Tibial nerve (tissue), 3 donors: Measurements from ENCODE around the gene NPFFR1.

Experiments used
- POLR2A ChIP-seq, 2 donors: fragments of 450-650 bp; IDR thresholded peaks; one replicate each; pipeline ENCODE4 v1.6.1; 2017; ENCODE audit warnings: antibody characterized with exemption in 2 of 2, mild to moderate bottlenecking in 2 of 2, moderate library complexity in 2 of 2
- TF ChIP-seq, protein P1 (sequence below), 5 experiments: fragments of 200-600 bp in 3 of 5; fragments of 450-650 bp in 2 of 5; sonication (generic) in 3 of 5; IDR thresholded peaks; one replicate each; pipeline ENCODE4 v1.5.1; 2016 to 2019; ENCODE audit warnings: antibody characterized with exemption in 5 of 5, mild to moderate bottlenecking in 3 of 5, moderate library complexity in 2 of 5

DNA sequence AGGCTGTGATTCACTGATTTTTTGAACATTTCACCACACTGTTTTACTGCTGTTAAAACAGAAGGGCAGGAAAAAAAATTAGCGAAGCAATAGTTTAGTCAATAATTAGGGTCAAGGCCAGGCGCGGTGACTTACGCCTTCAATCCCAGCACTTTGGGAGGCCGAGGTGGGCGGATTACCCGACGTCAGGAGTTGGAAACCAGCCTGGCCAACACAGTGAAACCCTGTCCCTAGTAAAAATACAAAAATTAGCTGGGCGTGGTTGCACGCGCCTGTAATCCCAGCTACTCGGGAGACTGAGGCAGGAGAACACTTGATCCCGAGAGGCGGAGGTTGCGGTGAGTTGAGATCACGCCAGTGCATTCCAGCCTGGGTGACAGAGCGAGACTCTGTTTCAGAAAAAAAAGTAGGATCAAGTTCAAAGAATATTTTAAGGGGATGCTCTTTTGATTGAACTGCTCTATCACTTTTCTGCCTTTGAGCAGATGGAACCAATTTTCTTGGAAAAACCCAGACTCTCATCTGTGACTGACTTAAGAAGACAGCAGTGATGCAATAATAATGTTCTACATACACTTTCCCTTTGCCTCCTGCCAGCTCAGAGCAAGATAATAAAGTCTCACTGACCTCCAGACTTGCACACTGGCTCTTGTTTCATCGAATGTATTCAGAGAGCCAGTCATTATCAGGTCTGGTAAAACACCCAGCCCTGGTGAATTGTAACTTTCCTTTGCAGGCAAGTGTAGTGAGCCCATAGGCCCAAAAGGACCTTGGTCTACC is 48.9 kb downstream of the NPFFR1 start:
- TF ChIP-seq, protein P1, sequence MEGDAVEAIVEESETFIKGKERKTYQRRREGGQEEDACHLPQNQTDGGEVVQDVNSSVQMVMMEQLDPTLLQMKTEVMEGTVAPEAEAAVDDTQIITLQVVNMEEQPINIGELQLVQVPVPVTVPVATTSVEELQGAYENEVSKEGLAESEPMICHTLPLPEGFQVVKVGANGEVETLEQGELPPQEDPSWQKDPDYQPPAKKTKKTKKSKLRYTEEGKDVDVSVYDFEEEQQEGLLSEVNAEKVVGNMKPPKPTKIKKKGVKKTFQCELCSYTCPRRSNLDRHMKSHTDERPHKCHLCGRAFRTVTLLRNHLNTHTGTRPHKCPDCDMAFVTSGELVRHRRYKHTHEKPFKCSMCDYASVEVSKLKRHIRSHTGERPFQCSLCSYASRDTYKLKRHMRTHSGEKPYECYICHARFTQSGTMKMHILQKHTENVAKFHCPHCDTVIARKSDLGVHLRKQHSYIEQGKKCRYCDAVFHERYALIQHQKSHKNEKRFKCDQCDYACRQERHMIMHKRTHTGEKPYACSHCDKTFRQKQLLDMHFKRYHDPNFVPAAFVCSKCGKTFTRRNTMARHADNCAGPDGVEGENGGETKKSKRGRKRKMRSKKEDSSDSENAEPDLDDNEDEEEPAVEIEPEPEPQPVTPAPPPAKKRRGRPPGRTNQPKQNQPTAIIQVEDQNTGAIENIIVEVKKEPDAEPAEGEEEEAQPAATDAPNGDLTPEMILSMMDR (IDR thresholded peaks at IDR 0.05): no peak
- TF ChIP-seq POLR2A (IDR thresholded peaks at IDR 0.05): no peak
